ENCODE results near the gene GRB2. TPM values are rescaled to one million over a fixed set of nuclear protein-coding genes. Genes with fewer than 3 reads are reported as not detected.
"Not testable (repeated sequence)": the region's sequence is repeated elsewhere in the genome, so short reads cannot be mapped to it uniquely, and the experiment has no call there.

GRB2 gene
- total and polyA plus RNA-seq, 8 donors, result 18.5 to 64.7 (median 30.8) TPM

- DNase-seq (no peak), FAIRE-seq (no peak), ATAC-seq (no peak)
- 72 to 80% methylated on average over 3 of the region's 3 CpGs for WGBS, 2 donors
- Histone ChIP-seq H3K36me3 (no peaks in the 10 kb centered on the region), H3K27me3 (no peaks in the 10 kb centered on the region), H3K9me3 (no peaks in the 10 kb centered on the region), H3K4me3 (no peak overlapping the region), H3K4me1 (no peaks in the 10 kb centered on the region), H3K27ac (no peak overlapping the region)
- TF ChIP-seq CTCF (IDR thresholded peaks at IDR 0.05), result no peak
- intact Hi-C loops (cut with DNase I), result no loop called here
Observed at GRCh38 chr17:75445296-75445695, 39.8 kb upstream of the GRB2 start.

- intact Hi-C loops (cut with DNase I), result no loop called here
- WGBS, 2 donors, result 72 to 80% methylated on average over 4 of the region's 4 CpGs
- FAIRE-seq, result no peak
Observed at GRCh38 chr17:75442168-75443103, 37.0 kb upstream of the GRB2 start.

GRCh38 chr17:75440738-75441448, 35.4 kb upstream of the GRB2 start:
- intact Hi-C loops (cut with DNase I), result no loop called here
- no peaks in the 10 kb centered on the region for H3K36me3 ChIP-seq
- ATAC-seq (no peak), FAIRE-seq (no peak), DNase-seq (no peak)
- no peaks in the 10 kb centered on the region for H3K4me1 ChIP-seq
- 42 to 47% methylated on average over 10 of the region's 10 CpGs for WGBS, 2 donors
- no peak overlapping the region for H3K4me3 ChIP-seq
- H3K9me3 ChIP-seq, result no peaks in the 10 kb centered on the region
- TF ChIP-seq CTCF (IDR thresholded peaks at IDR 0.05), result no peak
- no peak overlapping the region for H3K27ac ChIP-seq
- no peaks in the 10 kb centered on the region for H3K27me3 ChIP-seq

More at GRCh38 chr17:75442168-75443103, 37.0 kb upstream of the GRB2 start:
- ATAC-seq (no peak), DNase-seq (no peak)
- Histone ChIP-seq H3K27me3 (no peaks in the 10 kb centered on the region), H3K36me3 (no peaks in the 10 kb centered on the region), H3K4me1 (no peaks in the 10 kb centered on the region), H3K4me3 (no peak overlapping the region), H3K27ac (no peak overlapping the region), H3K9me3 (no peaks in the 10 kb centered on the region)
- no peak for TF ChIP-seq CTCF (IDR thresholded peaks at IDR 0.05)

- 64 to 74% methylated on average over 2 of the region's 2 CpGs for WGBS, 2 donors
- H3K27ac ChIP-seq, result no peak overlapping the region
- ATAC-seq, result no peak
- no peaks in the 10 kb centered on the region for H3K36me3 ChIP-seq
- no peak for DNase-seq
- no peaks in the 10 kb centered on the region for H3K27me3 ChIP-seq
- TF ChIP-seq CTCF (IDR thresholded peaks at IDR 0.05), result no peak
- FAIRE-seq, result no peak
- H3K4me3 ChIP-seq, result no peak overlapping the region
- H3K4me1 ChIP-seq, result no peaks in the 10 kb centered on the region
- no peaks in the 10 kb centered on the region for H3K9me3 ChIP-seq
- intact Hi-C loops (cut with DNase I), result no loop called here
Observed at GRCh38 chr17:75439287-75439686, 33.8 kb upstream of the GRB2 start.

DNA sequence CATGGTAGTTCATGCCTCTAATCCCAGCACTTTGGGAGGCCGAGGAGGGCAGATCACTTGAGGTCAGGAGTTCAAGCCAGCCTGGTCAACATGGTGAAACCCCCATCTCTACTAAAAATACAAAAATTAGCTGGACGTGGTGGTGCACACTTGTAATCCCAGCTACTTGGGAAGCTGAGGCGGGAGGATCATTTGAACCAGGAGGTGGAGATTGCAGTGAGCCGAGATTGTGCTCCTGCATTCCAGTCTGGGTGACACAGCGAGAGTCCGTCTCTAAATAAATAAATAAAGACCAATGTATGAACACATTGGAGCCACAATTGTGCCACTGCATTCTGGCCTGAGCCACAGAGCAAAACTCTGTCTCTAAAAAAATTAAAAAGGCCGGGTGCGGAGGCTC, 31.9 kb upstream of the GRB2 start:
- H3K27ac ChIP-seq; H3K27me3 ChIP-seq; DNase-seq; H3K4me3 ChIP-seq; FAIRE-seq; intact Hi-C loops (cut with DNase I); H3K36me3 ChIP-seq; ATAC-seq; H3K4me1 ChIP-seq; H3K9me3 ChIP-seq: not testable (repeated sequence)
- WGBS, 2 donors, result 91% methylated on average over 8 of the region's 8 CpGs

DNA sequence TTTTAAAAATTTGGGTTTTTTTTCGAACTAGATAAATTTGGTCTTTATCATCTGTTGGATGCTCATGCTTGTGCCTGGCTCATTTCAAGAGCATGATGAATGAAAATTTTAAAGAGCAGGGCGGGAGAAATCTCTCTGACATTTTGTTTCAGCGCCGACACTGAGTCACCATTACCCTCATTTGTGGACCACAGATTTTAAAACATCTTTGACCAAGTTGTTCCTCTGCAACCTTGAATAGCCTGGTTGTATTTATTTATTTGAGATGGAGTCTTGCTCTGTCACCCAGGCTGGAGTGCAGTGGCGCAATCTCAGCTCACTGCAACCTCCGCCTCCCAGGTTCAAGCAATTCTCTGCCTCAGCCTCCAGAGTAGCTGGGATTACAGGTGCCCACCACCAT, 29.0 kb upstream of the GRB2 start:
- DNase-seq; H3K27me3 ChIP-seq; H3K27ac ChIP-seq; FAIRE-seq; H3K4me1 ChIP-seq; H3K4me3 ChIP-seq; ATAC-seq; intact Hi-C loops (cut with DNase I); H3K9me3 ChIP-seq; H3K36me3 ChIP-seq: not testable (repeated sequence)
- WGBS, 2 donors, result 83 to 92% methylated on average over 6 of the region's 6 CpGs

Measured in pancreas (tissue), 10 donors.